Activated CD4-positive, CD25-positive, alpha-beta regulatory T cell treated with anti-CD3 and anti-CD28 coated beads, Interleukin-2, amount 50 U/mL, for 16 hours (primary cell): ENCODE results near the gene KATNAL1.
A peak's percentile ranks its signal among the peaks of the same experiment; 100 is the strongest.

ENCODE experiments used
- DNase-seq: peaks from one replicate; pipeline ENCODE4 v3.0.0-alpha.2; 2020; ENCODE audit warnings: low read depth, low spot score

The KATNAL1 gene

DNA sequence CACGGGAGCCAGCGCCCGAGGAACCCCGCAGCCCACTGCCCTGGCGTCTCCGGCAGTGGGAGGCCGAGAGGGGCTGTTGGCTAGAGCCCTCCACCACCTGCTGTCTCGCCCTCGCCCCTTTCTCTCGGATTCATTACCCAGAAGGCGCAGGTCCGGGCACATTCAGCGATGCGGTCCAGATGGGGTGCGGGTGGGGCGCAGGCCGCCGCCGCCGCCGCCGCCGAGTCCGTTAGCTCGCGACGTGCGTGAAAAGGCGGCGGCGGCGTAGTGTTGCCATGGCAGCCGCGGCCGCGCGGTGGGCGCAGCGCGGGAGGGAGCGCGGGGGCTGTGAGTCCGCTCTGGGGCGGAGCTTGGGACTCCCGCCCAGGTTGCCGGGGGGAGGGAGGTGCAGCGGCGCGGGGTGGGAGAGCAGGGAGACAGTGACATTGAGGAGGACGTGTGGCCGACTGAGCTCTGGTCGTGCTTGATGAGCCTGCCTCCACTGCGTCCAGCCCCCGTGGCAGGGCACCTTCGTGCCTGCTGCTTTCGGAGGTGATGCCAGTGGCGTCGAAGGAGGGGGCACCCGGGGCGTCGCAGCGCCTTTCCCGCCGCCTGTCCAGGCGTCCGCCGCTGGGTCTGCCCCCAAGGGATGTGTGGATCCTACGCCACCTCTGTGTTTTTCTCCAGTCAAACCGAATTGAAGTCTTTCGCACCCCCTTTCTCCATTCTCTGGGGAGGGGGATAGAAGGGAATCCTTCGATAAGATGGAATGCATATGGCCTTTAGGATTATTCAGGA lies at the start of gene KATNAL1:
Gene KATNAL1 (minus strand): TSS at position 358 of the 777 bp plus-strand sequence. CDS start 23,774 bp downstream, outside the sequence.
- DNase-seq, result peak; percentile 50

DNA sequence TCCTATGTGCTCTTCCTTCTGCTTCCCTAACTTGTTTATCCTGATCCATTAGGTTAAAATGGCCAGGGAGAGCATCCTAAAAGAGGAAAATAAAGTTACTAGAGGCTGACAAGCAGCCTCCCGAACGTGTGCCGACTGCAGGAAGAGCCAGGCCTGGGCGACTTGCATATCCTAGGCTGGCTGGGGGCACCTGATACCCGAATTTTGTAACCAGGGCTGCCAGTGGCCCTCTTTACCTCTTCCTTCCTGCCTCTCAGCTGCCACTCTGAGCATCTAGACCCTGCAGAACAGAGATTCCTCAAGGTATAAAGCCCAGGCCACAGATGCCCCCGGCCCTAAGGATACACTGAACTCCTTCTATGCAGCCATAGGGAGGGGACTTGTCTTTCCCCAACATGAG lies 48.5 kb upstream of the KATNAL1 start:
- DNase-seq, result no peak

DNA sequence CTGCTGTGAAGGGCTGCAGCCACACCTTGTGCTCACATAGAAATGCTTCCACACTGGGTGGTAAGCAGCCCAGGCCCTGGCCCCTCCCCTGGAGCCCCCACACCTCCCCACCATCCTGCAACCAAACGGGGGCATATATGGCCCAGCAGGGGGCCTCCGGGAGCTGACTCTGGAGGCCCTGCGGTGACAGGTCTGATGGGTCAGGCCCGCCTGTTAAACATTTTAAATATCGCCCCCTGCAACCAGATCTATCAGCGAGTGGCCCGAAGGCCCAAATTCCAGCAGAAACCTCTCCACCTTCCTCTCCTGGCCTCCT lies 48.0 kb upstream of the KATNAL1 start:
- DNase-seq, result no peak

DNA sequence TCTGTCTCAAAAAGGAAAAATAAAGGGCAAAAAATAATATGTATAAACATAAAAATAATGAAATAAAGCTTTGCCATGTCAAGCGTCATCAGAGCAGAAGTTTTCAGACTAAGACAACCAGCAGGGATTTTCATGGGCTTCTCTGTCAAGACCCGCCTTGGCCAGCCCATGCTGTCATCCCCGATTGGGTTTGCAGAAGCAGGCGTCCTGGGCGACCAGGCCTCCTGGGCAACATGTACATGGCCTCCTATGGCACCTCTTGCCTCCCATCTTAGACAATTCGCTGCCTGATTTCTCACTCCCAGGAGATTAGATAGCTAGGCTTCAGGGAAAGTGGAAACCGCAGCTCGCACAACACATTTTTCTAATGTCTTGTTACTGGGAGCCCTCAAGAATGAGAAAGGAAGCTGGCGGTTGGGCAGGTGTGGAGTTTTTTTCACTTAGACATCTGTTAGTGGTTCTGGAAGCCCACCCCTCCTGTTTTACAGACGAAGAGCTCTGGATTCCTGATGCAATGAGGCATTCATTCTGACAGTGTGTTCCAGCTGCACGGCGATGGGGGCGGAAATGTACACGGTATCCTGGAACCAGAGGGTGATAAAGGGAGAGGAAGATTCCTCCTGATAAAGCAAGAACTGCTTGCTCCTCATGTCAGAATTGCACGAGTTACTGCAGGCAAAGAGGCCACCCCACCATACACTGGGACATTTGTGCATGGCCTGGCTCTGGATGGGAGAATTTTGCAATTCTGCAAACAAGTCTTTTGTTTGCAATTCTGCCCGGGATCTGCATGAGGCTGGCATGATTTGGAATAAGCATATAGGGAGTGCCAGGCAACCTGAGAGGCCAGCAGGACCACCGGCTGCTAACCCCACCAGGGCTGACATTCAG lies 47.4 kb upstream of the KATNAL1 start:
- DNase-seq, result no peak

DNA sequence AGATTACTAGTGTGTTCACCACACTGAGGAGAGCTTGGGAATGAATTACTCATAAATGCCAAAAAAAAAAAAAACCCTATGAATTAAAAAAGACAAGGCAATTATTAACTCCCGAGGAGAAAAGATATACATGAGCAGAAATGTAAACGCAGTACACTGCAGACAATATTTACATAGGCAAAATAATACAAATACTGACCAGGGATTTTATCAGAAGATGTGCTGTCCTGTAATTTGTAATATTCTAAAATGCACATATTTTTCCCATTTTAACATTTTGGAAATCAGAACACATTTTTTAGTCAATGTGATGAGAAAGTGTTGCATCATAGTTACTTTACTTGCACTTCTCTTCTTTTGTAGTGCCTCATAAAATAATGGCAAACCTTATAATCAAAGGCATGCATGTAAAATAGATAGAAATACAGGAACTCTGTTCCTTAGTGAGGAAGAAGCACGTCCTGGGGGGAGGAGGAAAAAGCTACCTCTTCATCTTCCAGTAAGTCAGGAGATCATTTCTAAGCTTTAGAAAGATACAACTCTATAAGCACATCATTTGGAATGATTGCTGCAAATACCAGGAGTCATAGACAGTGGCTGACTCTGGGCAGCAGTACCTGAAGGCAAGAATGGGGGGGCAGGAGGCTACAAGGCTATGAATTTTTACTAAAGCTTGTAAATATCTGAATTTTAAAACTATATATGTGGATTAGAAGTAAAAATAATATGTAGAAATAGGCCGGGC lies 46.3 kb upstream of the KATNAL1 start:
- DNase-seq, result no peak

DNA sequence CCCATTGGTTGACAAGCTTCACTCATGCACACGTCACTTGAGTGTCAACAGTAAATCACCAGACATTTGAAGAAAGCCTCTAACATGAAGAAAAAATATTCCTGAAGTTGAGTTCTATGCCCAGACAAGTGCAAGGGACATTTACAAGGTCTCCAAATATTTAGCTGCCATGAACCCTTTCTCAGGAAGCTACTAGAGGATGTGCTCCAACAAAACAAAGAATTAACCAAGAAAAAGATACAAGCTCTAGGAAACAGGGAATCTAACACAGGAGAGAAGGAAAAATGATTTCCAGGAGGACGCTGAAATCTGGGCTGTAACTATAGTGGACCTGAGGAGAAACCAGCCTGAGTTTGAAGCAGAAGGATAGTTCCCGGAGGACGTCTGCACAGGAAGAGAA lies 45.7 kb upstream of the KATNAL1 start:
- no peak for DNase-seq

DNA sequence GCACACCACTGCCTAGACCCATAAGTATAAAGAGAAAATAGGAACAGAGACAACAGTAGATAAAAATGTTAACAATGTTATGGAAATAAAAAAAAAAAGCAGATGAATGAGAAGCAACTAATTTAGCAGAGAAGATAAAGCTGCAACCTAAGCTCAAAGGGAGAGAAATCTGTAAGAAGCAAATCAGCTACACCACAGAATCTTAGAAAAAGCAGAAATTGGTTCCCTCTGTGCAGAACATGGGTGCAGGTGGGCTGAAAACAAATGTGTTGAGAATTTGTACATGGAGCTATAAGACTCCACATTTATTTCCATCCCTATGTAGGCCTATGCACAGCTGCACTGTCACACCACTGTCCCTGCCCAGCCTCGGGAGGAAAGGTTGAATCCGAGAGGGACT lies 44.8 kb upstream of the KATNAL1 start:
- DNase-seq, result no peak

DNA sequence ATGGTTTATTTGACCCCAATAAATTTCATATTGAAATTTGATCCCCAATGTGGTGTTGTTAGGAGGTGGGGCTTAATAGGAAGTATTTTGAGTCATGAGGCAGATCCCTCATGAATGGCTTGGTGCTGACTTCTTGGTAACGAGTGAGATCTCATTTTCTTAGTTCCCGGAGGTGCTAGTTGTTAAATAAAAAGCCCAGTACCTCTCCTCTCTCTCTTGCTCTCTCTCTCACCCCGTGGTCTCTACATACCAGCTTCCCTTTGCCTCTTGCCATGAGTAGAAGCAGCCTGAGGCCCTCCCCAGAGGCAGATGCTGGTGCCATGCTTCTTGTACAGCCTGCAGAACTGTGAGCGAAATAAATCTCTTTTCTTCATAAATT lies 39.4 kb upstream of the KATNAL1 start:
- no peak for DNase-seq

DNA sequence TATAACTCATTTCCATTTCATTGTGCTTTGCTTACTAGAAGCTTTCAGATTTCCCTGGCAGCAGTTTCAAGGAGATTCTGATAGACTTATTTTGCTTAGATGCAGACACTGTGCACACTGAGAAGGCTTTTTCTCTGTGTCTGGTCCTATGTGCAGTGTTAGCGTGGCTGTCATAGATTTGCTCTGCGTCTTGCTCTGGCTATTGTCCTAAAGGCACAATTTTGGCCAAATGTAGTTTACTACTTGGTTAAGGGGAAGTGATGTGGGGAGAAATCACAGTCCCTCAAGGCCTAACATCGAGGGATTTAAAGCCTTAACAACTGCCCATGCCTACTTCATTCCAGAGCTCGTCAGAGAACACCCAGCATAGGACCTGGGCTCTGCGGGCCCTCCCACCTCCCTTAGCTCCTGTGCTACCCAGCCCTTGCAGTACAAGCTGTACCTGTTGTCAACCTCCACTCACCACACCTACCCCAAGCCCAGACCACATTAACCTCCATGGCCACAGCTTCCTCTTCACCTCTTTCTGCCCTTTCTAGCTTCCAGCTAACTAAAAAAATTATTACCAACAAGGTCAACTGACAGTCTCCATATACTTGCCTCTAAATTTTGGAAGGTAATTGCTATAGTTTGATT lies 38.9 kb upstream of the KATNAL1 start:
- DNase-seq, result peak; percentile 29

DNA sequence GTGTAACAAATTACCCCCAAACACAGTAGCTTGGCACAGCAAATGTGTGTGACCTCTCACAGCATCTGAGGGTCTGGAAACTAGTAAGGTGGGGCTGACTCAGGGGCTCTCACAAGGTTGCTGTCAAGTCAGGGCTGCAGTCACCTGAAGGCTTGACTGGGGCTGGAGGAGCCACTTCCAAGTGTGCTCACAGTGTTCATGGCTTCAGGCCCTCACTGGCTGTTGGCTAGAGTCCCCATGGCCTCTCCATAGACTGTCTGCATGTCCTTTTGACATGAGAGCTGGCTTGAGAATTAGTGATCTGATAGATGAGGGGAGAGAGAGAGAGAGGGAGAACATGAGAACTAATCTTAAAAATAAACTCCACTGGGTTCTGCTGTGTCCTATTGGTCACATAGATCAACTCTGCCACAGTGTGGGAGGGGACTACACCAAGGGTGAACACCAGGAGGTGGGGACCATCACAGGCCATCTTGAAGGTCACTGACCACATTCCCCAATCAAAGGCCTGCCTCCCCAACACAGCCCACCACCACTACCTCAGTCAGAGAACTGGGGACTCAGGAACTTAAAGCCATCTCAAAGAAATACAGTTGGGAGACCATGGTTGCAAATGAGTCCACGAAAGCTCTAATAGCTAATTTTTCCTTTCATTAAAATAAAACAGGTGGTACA lies 38.2 kb upstream of the KATNAL1 start:
- no peak for DNase-seq

DNA sequence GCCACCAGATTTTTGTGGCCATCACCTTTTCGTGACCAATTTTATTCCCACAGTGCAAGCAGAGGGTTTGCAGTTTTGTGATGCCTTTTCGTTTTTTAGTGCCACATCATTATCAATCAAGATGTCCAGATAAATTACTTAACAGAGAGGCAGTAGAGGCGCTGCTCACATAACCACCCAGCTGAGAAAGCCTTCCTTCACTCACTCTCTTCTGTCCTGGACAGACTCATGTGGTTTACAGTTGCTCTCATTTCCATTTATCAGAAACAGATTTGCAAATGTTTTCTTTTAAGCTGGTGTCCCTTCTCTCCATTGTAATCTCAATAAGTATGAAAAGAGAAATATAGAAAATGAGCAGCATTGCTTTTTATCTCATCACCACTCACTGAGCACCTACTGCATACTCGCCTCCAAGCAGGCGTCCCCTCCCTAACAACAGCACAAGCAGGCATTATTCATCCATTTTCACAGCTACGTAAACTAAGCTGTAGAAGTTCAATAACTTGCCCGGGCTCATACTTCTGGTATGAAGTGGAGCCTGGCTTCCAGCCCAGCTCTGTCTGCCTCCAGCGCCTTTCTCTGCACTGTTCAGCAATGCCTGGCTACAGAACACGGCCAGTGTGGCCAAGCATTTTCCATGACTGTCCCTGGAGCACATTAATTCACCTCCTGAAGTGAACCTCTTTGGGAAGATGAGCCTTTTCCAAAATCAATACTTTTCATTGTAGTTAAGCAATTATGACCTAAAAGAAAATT lies 34.6 kb upstream of the KATNAL1 start:
- no peak for DNase-seq

DNA sequence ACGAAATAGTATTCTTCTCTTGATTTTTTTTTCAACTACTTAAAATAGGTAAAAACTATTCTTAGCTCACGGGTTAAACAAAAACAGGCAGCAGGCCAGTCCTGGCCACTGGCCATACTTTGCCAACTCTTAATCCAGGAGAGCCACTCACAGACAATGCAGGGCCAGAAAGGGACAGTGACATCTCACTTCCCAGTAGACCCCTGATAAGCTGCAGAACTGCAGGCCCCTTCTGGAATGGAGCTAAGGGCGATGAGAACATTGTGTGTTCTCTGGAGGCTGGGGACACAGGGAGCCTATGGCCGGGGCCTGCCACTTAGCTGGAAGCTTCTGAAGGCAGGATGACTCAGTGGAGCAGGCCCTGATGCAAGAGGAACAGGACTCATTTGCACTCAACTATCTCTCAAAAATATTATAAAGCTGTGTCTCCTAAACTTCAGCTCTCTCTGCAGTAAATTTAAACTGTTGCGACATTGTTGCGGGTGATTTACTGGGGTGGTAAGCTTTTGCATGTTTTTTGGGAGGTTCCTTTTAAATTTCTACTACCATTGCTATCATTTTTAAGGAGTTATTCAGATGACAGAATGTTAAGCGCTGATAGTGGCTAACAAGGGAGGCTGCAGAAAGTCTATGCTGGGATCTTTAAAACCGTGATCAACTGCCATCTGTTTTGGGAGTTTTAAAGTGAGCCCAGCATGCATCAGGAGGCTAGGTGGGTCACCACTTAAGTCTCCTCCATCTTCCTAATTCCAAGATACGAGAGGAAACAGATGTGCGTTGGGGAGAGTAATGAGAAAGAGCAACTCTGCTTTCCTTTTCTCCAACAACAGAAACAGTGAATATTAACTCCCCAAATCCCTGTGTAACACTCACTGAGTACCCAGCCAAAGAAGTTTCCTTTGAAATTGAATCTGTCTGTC lies 33.2 kb upstream of the KATNAL1 start:
- no peak for DNase-seq

DNA sequence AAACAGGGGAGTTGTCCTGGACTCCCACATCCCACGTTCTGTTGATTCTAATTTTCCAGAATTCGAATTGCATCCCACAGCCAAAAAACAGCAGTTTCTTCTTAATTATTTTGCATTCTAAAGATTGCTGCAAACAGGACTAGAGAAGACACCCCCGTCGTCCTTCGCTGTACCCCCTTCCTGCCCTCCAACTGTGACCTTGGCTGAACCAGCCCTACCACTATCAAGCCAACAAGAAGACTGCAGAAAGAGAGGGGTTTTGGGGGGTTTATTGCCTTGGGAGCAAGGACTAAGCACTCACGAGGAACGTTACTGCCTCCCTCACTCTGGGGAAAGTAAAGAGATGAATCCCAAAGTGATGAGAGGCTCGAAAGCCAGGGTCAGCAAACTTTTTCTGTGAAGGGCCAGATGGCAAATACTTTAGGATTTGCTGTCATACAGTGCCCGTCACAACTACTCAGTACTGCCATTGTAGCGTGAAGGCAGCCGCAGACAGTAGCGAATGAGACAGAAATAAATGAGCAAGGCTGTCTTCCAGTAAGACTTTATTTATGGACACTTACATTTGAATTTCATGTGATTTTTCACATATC lies 32.5 kb upstream of the KATNAL1 start:
- no peak for DNase-seq

DNA sequence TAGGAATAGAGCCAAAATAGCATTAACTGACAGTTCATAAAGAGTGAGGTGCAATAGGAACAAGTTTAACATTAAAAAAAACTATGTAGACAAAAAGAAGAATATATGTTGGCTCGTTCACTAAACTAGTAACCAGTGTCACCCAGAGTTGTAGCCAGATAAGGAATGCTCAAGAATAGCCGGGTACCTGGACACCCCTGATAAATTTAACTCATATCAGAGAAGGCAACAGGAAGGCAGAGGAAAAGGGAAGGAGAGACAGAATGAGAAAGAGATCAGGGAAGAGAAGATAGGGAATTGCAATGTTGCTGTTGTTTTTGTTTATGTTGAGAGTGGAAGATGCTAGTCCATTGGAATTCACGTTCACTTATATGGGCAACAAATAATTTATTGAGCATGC lies 31.6 kb upstream of the KATNAL1 start:
- no peak for DNase-seq

DNA sequence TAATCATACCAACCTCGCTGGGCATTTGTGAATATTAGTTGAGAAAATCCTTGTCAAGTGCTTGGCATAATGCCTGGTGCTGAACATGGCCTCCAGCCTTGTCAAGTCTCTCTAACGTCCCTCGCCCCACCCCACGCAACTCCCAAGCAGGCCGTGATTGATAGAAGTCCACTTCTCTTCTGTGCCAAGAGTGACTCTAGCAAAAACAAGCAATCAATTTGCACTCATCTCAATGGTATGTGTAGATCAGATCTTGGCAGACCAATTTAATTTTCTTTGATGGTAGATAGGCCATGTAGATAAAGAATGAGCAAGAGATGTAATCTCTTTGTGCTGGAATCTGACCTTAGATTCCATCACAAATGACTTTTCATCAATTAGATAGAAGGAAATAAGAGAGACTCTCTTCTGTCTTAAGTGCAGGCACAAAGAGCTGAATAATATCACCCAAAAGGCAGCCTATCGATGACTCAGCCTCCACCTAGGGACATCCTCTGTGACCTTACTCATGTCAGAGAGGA lies 31.0 kb upstream of the KATNAL1 start:
- DNase-seq, result no peak

DNA sequence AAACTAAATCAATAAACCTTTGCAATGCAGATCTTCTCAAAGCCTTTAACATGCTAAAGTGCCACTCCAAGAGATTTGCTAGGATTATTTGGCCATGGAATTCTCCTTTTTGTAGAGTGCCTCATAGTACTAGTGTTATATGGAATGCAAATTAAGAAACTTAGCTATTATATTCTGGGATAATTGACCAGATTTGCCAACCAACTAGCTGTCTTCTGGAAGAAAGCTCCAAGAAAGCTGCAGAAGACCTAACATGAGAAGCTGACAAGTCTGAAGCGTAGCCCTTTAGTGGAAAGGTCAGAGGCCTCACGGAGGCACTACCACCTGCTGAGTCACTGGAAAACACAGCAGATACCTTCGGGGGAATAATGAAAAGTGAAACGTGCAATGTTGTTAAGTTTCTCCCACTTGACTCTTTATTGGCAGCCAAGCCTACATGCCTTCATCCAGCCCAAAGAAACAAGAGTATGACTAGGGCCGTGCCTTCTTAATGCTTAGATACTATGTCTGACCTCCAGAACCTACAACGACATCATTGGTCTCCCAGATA lies 29.8 kb upstream of the KATNAL1 start:
- no peak for DNase-seq

DNA sequence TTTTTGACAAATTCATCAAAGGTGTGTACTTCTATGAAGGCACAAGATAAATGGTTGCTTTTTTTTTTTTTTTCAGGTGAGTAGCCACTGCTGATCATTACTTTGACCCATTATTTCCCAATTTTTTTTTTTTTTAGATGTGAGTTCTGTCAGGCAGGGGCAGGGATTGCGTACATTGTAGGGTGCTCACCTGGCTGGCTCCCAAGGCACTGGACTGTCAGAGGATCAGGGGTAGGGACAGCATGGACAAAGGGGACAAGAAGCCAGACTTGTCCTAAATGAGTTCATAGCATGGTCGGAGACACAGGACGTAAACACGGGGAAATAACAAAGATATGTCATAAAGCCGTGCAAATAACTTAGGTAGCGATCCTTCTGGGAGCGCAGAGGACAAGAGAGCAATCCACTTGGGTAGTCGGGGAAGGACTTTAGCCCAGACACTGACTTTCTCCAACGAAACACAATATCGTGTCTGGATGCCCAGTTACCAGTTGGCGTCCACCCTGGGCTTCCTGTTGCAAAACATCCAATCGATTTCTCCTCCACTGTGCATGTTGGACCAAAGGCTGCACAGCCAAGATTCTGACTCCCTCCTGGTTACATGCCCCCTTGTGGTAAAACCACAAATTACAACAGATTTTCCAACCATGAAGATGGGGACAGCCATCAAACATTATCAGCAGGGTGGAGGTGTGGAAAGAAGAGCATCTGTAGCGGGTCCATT lies 27.5 kb upstream of the KATNAL1 start:
- DNase-seq, result no peak

DNA sequence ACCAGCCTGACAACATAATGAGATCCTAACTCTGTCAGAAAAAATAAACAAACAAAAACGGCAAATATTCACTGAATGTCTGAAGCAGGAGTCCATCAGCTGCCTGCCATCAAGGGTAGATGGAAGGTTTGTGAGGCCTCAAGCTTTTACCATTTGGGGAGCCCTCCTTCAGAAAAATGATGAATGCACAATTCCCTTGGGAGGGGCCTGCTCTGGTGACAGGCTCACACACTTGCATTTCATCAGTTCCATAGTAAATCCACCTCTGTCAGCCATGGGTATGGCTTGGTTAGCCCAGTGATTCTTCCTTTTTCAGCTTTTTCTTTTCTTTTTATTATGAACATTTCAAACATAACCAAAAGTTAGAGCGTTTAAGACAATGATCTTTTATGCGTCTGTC lies 26.3 kb upstream of the KATNAL1 start:
- no peak for DNase-seq
